ENCODE data around the gene HPSE2.

HPSE2 gene

GRCh38 chr10:98621630-98622029 is 614.0 kb downstream of the HPSE2 start:
- peaks cover 29% of the 10 kb centered on the region for H3K4me1 ChIP-seq (ENCODE audit: control insufficient read depth, insufficient read depth, low read length)
- no peak overlapping the region for H3K4me3 ChIP-seq (ENCODE audit: low read depth, low read length)
- H3K9ac ChIP-seq (ENCODE audit: low read length), result no peak overlapping the region
- H3K27me3 ChIP-seq (ENCODE audit: control insufficient read depth, insufficient read depth, low read length), result no peaks in the 10 kb centered on the region
- no peak overlapping the region for H3K27ac ChIP-seq (ENCODE audit: low read depth, low read length)
- H3K9me3 ChIP-seq (ENCODE audit: control insufficient read depth, insufficient read depth, low read depth, low read length), result 0 out of 2 replicates have a peak, but pooled peaks cover 3% of the 10 kb centered on the region
- H3K36me3 ChIP-seq (ENCODE audit: control insufficient read depth, insufficient read depth, low read length), result no peaks in the 10 kb centered on the region

GRCh38 chr10:98620503-98620902 is 615.1 kb downstream of the HPSE2 start:
- no peak overlapping the region for H3K9ac ChIP-seq (ENCODE audit: low read length)
- no peaks in the 10 kb centered on the region for H3K36me3 ChIP-seq (ENCODE audit: control insufficient read depth, insufficient read depth, low read length)
- H3K4me3 ChIP-seq (ENCODE audit: low read depth, low read length), result no peak overlapping the region
- H3K4me1 ChIP-seq (ENCODE audit: control insufficient read depth, insufficient read depth, low read length), result peaks cover 29% of the 10 kb centered on the region
- 0 out of 2 replicates have a peak, but pooled peaks cover 3% of the 10 kb centered on the region for H3K9me3 ChIP-seq (ENCODE audit: control insufficient read depth, insufficient read depth, low read depth, low read length)
- no peak overlapping the region for H3K27ac ChIP-seq (ENCODE audit: low read depth, low read length)
- H3K27me3 ChIP-seq (ENCODE audit: control insufficient read depth, insufficient read depth, low read length), result no peaks in the 10 kb centered on the region

- Histone ChIP-seq H3K9ac (ENCODE audit: low read length) (no peak overlapping the region), H3K9me3 (ENCODE audit: control insufficient read depth, insufficient read depth, low read depth, low read length) (no peaks in the 10 kb centered on the region), H3K36me3 (ENCODE audit: control insufficient read depth, insufficient read depth, low read length) (no peaks in the 10 kb centered on the region), H3K4me1 (ENCODE audit: control insufficient read depth, insufficient read depth, low read length) (peaks cover 29% of the 10 kb centered on the region), H3K27me3 (ENCODE audit: control insufficient read depth, insufficient read depth, low read length) (no peaks in the 10 kb centered on the region), H3K27ac (ENCODE audit: low read depth, low read length) (no peak overlapping the region), H3K4me3 (ENCODE audit: low read depth, low read length) (no peak overlapping the region)
Measured at GRCh38 chr10:98619446-98619845, 616.2 kb downstream of the HPSE2 start.

GRCh38 chr10:98617906-98618520 is 617.6 kb downstream of the HPSE2 start:
- H3K27me3 ChIP-seq (ENCODE audit: control insufficient read depth, insufficient read depth, low read length), result no peaks in the 10 kb centered on the region
- peaks cover 29% of the 10 kb centered on the region for H3K4me1 ChIP-seq (ENCODE audit: control insufficient read depth, insufficient read depth, low read length)
- no peak overlapping the region for H3K27ac ChIP-seq (ENCODE audit: low read depth, low read length)
- no peak overlapping the region for H3K4me3 ChIP-seq (ENCODE audit: low read depth, low read length)
- no peak overlapping the region for H3K9ac ChIP-seq (ENCODE audit: low read length)
- H3K36me3 ChIP-seq (ENCODE audit: control insufficient read depth, insufficient read depth, low read length), result no peaks in the 10 kb centered on the region
- no peaks in the 10 kb centered on the region for H3K9me3 ChIP-seq (ENCODE audit: control insufficient read depth, insufficient read depth, low read depth, low read length)

GRCh38 chr10:98613446-98613845 is 622.2 kb downstream of the HPSE2 start:
- H3K9ac ChIP-seq (ENCODE audit: low read length), result no peak overlapping the region
- peaks cover 2% of the 10 kb centered on the region for H3K4me1 ChIP-seq (ENCODE audit: control insufficient read depth, insufficient read depth, low read length)
- no peaks in the 10 kb centered on the region for H3K27me3 ChIP-seq (ENCODE audit: control insufficient read depth, insufficient read depth, low read length)
- H3K9me3 ChIP-seq (ENCODE audit: control insufficient read depth, insufficient read depth, low read depth, low read length), result no peaks in the 10 kb centered on the region
- no peaks in the 10 kb centered on the region for H3K36me3 ChIP-seq (ENCODE audit: control insufficient read depth, insufficient read depth, low read length)
- no peak overlapping the region for H3K4me3 ChIP-seq (ENCODE audit: low read depth, low read length)
- no peak overlapping the region for H3K27ac ChIP-seq (ENCODE audit: low read depth, low read length)

- no peak overlapping the region for H3K9ac ChIP-seq (ENCODE audit: low read length)
- no peak overlapping the region for H3K27ac ChIP-seq (ENCODE audit: low read depth, low read length)
- H3K27me3 ChIP-seq (ENCODE audit: control insufficient read depth, insufficient read depth, low read length), result no peaks in the 10 kb centered on the region
- H3K4me3 ChIP-seq (ENCODE audit: low read depth, low read length), result no peak overlapping the region
- peaks cover 7% of the 10 kb centered on the region for H3K4me1 ChIP-seq (ENCODE audit: control insufficient read depth, insufficient read depth, low read length)
- no peaks in the 10 kb centered on the region for H3K9me3 ChIP-seq (ENCODE audit: control insufficient read depth, insufficient read depth, low read depth, low read length)
- no peaks in the 10 kb centered on the region for H3K36me3 ChIP-seq (ENCODE audit: control insufficient read depth, insufficient read depth, low read length)
Measured at GRCh38 chr10:98611436-98611835, 624.2 kb downstream of the HPSE2 start.

GRCh38 chr10:98610836-98611235 is 624.8 kb downstream of the HPSE2 start:
- no peaks in the 10 kb centered on the region for H3K9me3 ChIP-seq (ENCODE audit: control insufficient read depth, insufficient read depth, low read depth, low read length)
- H3K4me1 ChIP-seq (ENCODE audit: control insufficient read depth, insufficient read depth, low read length), result peaks cover 7% of the 10 kb centered on the region
- H3K4me3 ChIP-seq (ENCODE audit: low read depth, low read length), result no peak overlapping the region
- no peaks in the 10 kb centered on the region for H3K27me3 ChIP-seq (ENCODE audit: control insufficient read depth, insufficient read depth, low read length)
- no peak overlapping the region for H3K27ac ChIP-seq (ENCODE audit: low read depth, low read length)
- H3K36me3 ChIP-seq (ENCODE audit: control insufficient read depth, insufficient read depth, low read length), result no peaks in the 10 kb centered on the region
- no peak overlapping the region for H3K9ac ChIP-seq (ENCODE audit: low read length)

- Histone ChIP-seq H3K9ac (ENCODE audit: low read length) (no peak overlapping the region), H3K9me3 (ENCODE audit: control insufficient read depth, insufficient read depth, low read depth, low read length) (no peaks in the 10 kb centered on the region), H3K36me3 (ENCODE audit: control insufficient read depth, insufficient read depth, low read length) (no peaks in the 10 kb centered on the region), H3K4me1 (ENCODE audit: control insufficient read depth, insufficient read depth, low read length) (peaks cover 7% of the 10 kb centered on the region), H3K27ac (ENCODE audit: low read depth, low read length) (no peak overlapping the region), H3K4me3 (ENCODE audit: low read depth, low read length) (no peak overlapping the region), H3K27me3 (ENCODE audit: control insufficient read depth, insufficient read depth, low read length) (no peaks in the 10 kb centered on the region)
Measured at GRCh38 chr10:98610301-98610700, 625.4 kb downstream of the HPSE2 start.

GRCh38 chr10:98609265-98609664 is 626.4 kb downstream of the HPSE2 start:
- Histone ChIP-seq H3K27me3 (ENCODE audit: control insufficient read depth, insufficient read depth, low read length) (no peaks in the 10 kb centered on the region), H3K4me3 (ENCODE audit: low read depth, low read length) (no peak overlapping the region), H3K4me1 (ENCODE audit: control insufficient read depth, insufficient read depth, low read length) (peaks cover 7% of the 10 kb centered on the region), H3K36me3 (ENCODE audit: control insufficient read depth, insufficient read depth, low read length) (no peaks in the 10 kb centered on the region), H3K9ac (ENCODE audit: low read length) (no peak overlapping the region), H3K27ac (ENCODE audit: low read depth, low read length) (no peak overlapping the region), H3K9me3 (ENCODE audit: control insufficient read depth, insufficient read depth, low read depth, low read length) (no peaks in the 10 kb centered on the region)

- Histone ChIP-seq H3K9me3 (ENCODE audit: control insufficient read depth, insufficient read depth, low read depth, low read length) (no peaks in the 10 kb centered on the region), H3K4me1 (ENCODE audit: control insufficient read depth, insufficient read depth, low read length) (peaks cover 7% of the 10 kb centered on the region), H3K27me3 (ENCODE audit: control insufficient read depth, insufficient read depth, low read length) (no peaks in the 10 kb centered on the region), H3K4me3 (ENCODE audit: low read depth, low read length) (no peak overlapping the region), H3K9ac (ENCODE audit: low read length) (no peak overlapping the region), H3K36me3 (ENCODE audit: control insufficient read depth, insufficient read depth, low read length) (no peaks in the 10 kb centered on the region), H3K27ac (ENCODE audit: low read depth, low read length) (no peak overlapping the region)
Measured at GRCh38 chr10:98608411-98608810, 627.2 kb downstream of the HPSE2 start.

GRCh38 chr10:98602224-98602623 is 633.4 kb downstream of the HPSE2 start:
- no peak overlapping the region for H3K4me3 ChIP-seq (ENCODE audit: low read depth, low read length)
- H3K4me1 ChIP-seq (ENCODE audit: control insufficient read depth, insufficient read depth, low read length), result no peaks in the 10 kb centered on the region
- H3K9me3 ChIP-seq (ENCODE audit: control insufficient read depth, insufficient read depth, low read depth, low read length), result no peaks in the 10 kb centered on the region; the same call in 1 of the 2 replicates
- no peak overlapping the region for H3K9ac ChIP-seq (ENCODE audit: low read length)
- no peaks in the 10 kb centered on the region for H3K27me3 ChIP-seq (ENCODE audit: control insufficient read depth, insufficient read depth, low read length)
- H3K36me3 ChIP-seq (ENCODE audit: control insufficient read depth, insufficient read depth, low read length), result no peaks in the 10 kb centered on the region
- no peak overlapping the region for H3K27ac ChIP-seq (ENCODE audit: low read depth, low read length)
